Measurements from ENCODE around the gene WBP11.

WBP11 gene

GRCh38 chr12:14810953-14811483 lies 7.7 kb upstream of the WBP11 start:
- TF ChIP-seq CTCF (IDR thresholded peaks at IDR 0.05; ENCODE audit: low read length) (peak; percentile 24; the same call in 1 of the 2 replicates), EZH2 (IDR thresholded peaks at IDR 0.05; ENCODE audit: borderline replicate concordance, low read length) (no peak)
- Histone ChIP-seq H3K27me3 (ENCODE audit: insufficient read depth, low read length) (no peaks in the 10 kb centered on the region), H3K36me3 (ENCODE audit: insufficient read depth, low read length) (no peaks in the 10 kb centered on the region), H3F3A (ENCODE audit: insufficient read depth, low read length) (no peaks in the 10 kb centered on the region), H3K79me2 (ENCODE audit: insufficient read depth, low read length) (no peaks in the 10 kb centered on the region), H3K9ac (ENCODE audit: low read length) (no peak overlapping the region), H3K4me1 (ENCODE audit: insufficient read depth, low read length, severe bottlenecking) (peaks cover 7% of the 10 kb centered on the region), H3K9me2 (ENCODE audit: low read depth, low read length) (no peaks in the 10 kb centered on the region), H3K27ac (ENCODE audit: low read depth, low read length, poor library complexity, severe bottlenecking) (no peak overlapping the region), H4K20me1 (ENCODE audit: insufficient read depth, low read length) (no peaks in the 10 kb centered on the region), H3K4me3 (ENCODE audit: low read depth, low read length, poor library complexity, severe bottlenecking) (no peak overlapping the region), H2AFZ (ENCODE audit: low read length) (no peak overlapping the region), H3K9me3 (ENCODE audit: low read length) (no peaks in the 10 kb centered on the region), H3K4me2 (ENCODE audit: low read length) (no peak overlapping the region)

- H3K27me3 ChIP-seq (ENCODE audit: insufficient read depth, low read length) = no peaks in the 10 kb centered on the region
- TF ChIP-seq EZH2 (IDR thresholded peaks at IDR 0.05; ENCODE audit: borderline replicate concordance, low read length) = no peak
- TF ChIP-seq CTCF (IDR thresholded peaks at IDR 0.05; ENCODE audit: low read length) = no peak
- H3F3A ChIP-seq (ENCODE audit: insufficient read depth, low read length) = no peaks in the 10 kb centered on the region
- H2AFZ ChIP-seq (ENCODE audit: low read length) = no peak overlapping the region
- H4K20me1 ChIP-seq (ENCODE audit: insufficient read depth, low read length) = no peaks in the 10 kb centered on the region
- H3K79me2 ChIP-seq (ENCODE audit: insufficient read depth, low read length) = no peaks in the 10 kb centered on the region
- no peak overlapping the region for H3K4me2 ChIP-seq (ENCODE audit: low read length)
- no peak overlapping the region for H3K4me3 ChIP-seq (ENCODE audit: low read depth, low read length, poor library complexity, severe bottlenecking)
- no peak overlapping the region for H3K27ac ChIP-seq (ENCODE audit: low read depth, low read length, poor library complexity, severe bottlenecking)
- H3K9me2 ChIP-seq (ENCODE audit: low read depth, low read length) = no peaks in the 10 kb centered on the region
- no peaks in the 10 kb centered on the region for H3K9me3 ChIP-seq (ENCODE audit: low read length)
- no peaks in the 10 kb centered on the region for H3K36me3 ChIP-seq (ENCODE audit: insufficient read depth, low read length)
- H3K9ac ChIP-seq (ENCODE audit: low read length) = no peak overlapping the region
- peaks cover 12% of the 10 kb centered on the region for H3K4me1 ChIP-seq (ENCODE audit: insufficient read depth, low read length, severe bottlenecking)
These were observed 7.1 kb upstream of the WBP11 start for GRCh38 chr12:14810167-14810952.

GRCh38 chr12:14803830-14804160 lies 517 bp upstream of the WBP11 start:
- H3K4me2 ChIP-seq (ENCODE audit: low read length) = peak overlapping the region; percentile 91
- no peaks in the 10 kb centered on the region for H3F3A ChIP-seq (ENCODE audit: insufficient read depth, low read length)
- H4K20me1 ChIP-seq (ENCODE audit: insufficient read depth, low read length) = no peaks in the 10 kb centered on the region
- TF ChIP-seq CTCF (IDR thresholded peaks at IDR 0.05; ENCODE audit: low read length) = no peak
- TF ChIP-seq EZH2 (IDR thresholded peaks at IDR 0.05; ENCODE audit: borderline replicate concordance, low read length) = no peak
- H3K9ac ChIP-seq (ENCODE audit: low read length) = peak overlapping the region; percentile 78
- H3K79me2 ChIP-seq (ENCODE audit: insufficient read depth, low read length) = peaks cover 46% of the 10 kb centered on the region
- no peaks in the 10 kb centered on the region for H3K27me3 ChIP-seq (ENCODE audit: insufficient read depth, low read length)
- peak overlapping the region; percentile 54 for H3K27ac ChIP-seq (ENCODE audit: low read depth, low read length, poor library complexity, severe bottlenecking)
- no peaks in the 10 kb centered on the region for H3K9me2 ChIP-seq (ENCODE audit: low read depth, low read length)
- no peaks in the 10 kb centered on the region for H3K9me3 ChIP-seq (ENCODE audit: low read length)
- peak overlapping the region; percentile 76 for H3K4me3 ChIP-seq (ENCODE audit: low read depth, low read length, poor library complexity, severe bottlenecking)
- H3K4me1 ChIP-seq (ENCODE audit: insufficient read depth, low read length, severe bottlenecking) = peaks cover 32% of the 10 kb centered on the region
- H3K36me3 ChIP-seq (ENCODE audit: insufficient read depth, low read length) = peaks cover 18% of the 10 kb centered on the region
- peak overlapping the region; percentile 36 for H2AFZ ChIP-seq (ENCODE audit: low read length)

All from OCI-LY1 (cell line).